Ovary (tissue), 9 donors: ENCODE measurements around the gene FAF2. TPM values are rescaled to one million over a fixed set of nuclear protein-coding genes. Genes with fewer than 3 reads are reported as not detected.
A peak's percentile ranks its signal among the peaks of the same experiment; 100 is the strongest.

Experiments used
- DNase-seq, 5 donors: peaks; one replicate each; pipeline ENCODE4 v3.0.0-alpha.2; 2019 to 2020
- H3K27ac ChIP-seq, 2 donors: fragments of 200-600 bp; one replicate each; pipeline versions ENCODE4 v1.5.1 to v1.8.0; 2019 to 2022
- H3K27me3 ChIP-seq: fragments of 200-600 bp; one replicate; pipeline ENCODE4 v1.8.0; 2022
- H3K36me3 ChIP-seq: fragments of 200-600 bp; sonication (generic); one replicate; pipeline ENCODE4 v1.5.1; 2019
- H3K4me1 ChIP-seq: one replicate; pipeline ENCODE4 v1.8.1; 2013; ENCODE audit warnings: mild to moderate bottlenecking, moderate library complexity; ENCODE audit not compliant: insufficient read depth
- H3K4me3 ChIP-seq: fragments of 200-600 bp; sonication (generic); one replicate; pipeline ENCODE4 v1.5.1; 2017
- H3K9me3 ChIP-seq, 2 donors: fragments of 200-600 bp in 1 of 2; sonication (generic) in 1 of 2; one replicate each; pipeline versions ENCODE4 v1.5.1 to v1.8.1; 2013 to 2019; ENCODE audit warnings: mild to moderate bottlenecking in 1 of 2, moderate library complexity in 1 of 2
- CTCF ChIP-seq, 3 donors: fragments of 450-650 bp in 2 of 3; fragments of 200-600 bp in 1 of 3; IDR thresholded peaks; one replicate each; pipeline versions ENCODE4 v1.5.1 to v1.8.0; 2016 to 2022; ENCODE audit warnings: antibody characterized with exemption in 3 of 3, mild to moderate bottlenecking in 1 of 3
- EP300 ChIP-seq: sonication (generic); formaldehyde crosslinking; IDR thresholded peaks from one replicate; pipeline ENCODE4 v1.6.1; 2017; ENCODE audit warnings: antibody characterized with exemption
- POLR2A ChIP-seq: fragments of 450-650 bp; IDR thresholded peaks from one replicate; pipeline ENCODE4 v1.6.1; 2017; ENCODE audit warnings: antibody characterized with exemption, mild to moderate bottlenecking, moderate library complexity
- WGBS, 3 donors: extraction: QIAGEN DNeasy Blood & Tissue Kit in 1 of 3; methylation state at CpG; one replicate each; pipeline versions ENCODE4 v1.1.5 to v1.1.7; 2013 to 2017; 5-methylcytosine and 5-hydroxymethylcytosine counted together
- intact Hi-C, 4 donors: fragments of 100-400 bp; cut with DNase I; formaldehyde crosslinking; loops; one replicate each; pipeline versions ENCODE4 v1.11.0 to v1.15.1; 2022 to 2023
- polyA plus RNA-seq, 2 donors: library from polyadenylated mRNA; stranded (reverse); fragments of 200-250 nt in 1 of 2; fragments of 350-450 nt in 1 of 2; fragmentation: Illumina TruSeq in 1 of 2; extraction: RNeasy Lipid Tissue Mini Kit (QIAGEN cat#74804) in 1 of 2; gene quantifications; one replicate each; pipeline ENCODE4 v1.2.3, GENCODE V29; 2013 to 2014
- total RNA-seq, 7 donors: library from RNA; depleted of rRNA in 2 of 7; stranded (reverse); fragments of >200 nt in 2 of 7; fragmentation: NEBNext Ultra II Directional in 3 of 7; extraction: Animal tissue kit (Norgen Biotek cat#: 25700) in 3 of 7; gene quantifications; one replicate each; pipeline versions ENCODE4 v1.1.0 to v1.2.4, GENCODE V29; 2016 to 2023
- donor health status: DM: no; HTN: no; CAD: no; lungs with moderate emphysema.
- donor health status: DM: no; HTN: no; CAD: no.
- donor health status: Bipolar disorder and iron deficiency.
- donor health status: DM: yes; HTN: yes; CAD: no.
- donor health status: DM: no; HTN: no; CAD: no.
- donor health status: DM: yes; HTN: yes; CAD: no.

FAF2 gene
- total and polyA plus RNA-seq, 9 donors: 17.2 to 46.7 (median 34.4) TPM

GRCh38 chr5:176409765-176410164, 38.4 kb upstream of the FAF2 start:
- Histone ChIP-seq H3K36me3 (no peaks in the 10 kb centered on the region), H3K27me3 (no peaks in the 10 kb centered on the region), H3K27ac (no peak overlapping the region), H3K4me3 (no peak overlapping the region), H3K4me1 (peaks cover 6% of the 10 kb centered on the region), H3K9me3 (no peaks in the 10 kb centered on the region)
- no peak for DNase-seq
- 91 to 94% (median 93%) methylated on average over 4 of the region's 4 CpGs for WGBS, 3 donors
- TF ChIP-seq POLR2A (no peak), EP300 (no peak), CTCF (IDR thresholded peaks at IDR 0.05) (no peak)
- intact Hi-C loops: loop anchor here in 2 of 4 donors (2.0 to 10.0 kb wide), 2 partner anchors 47 to 135 kb away; partner anchors contain the start of gene CDHR2 (in 1 of the 2)

- Histone ChIP-seq H3K27me3 (no peaks in the 10 kb centered on the region), H3K4me3 (no peak overlapping the region), H3K36me3 (no peaks in the 10 kb centered on the region), H3K27ac (no peak overlapping the region), H3K9me3 (no peaks in the 10 kb centered on the region), H3K4me1 (peaks cover 10% of the 10 kb centered on the region)
- TF ChIP-seq EP300 (no peak), POLR2A (no peak), CTCF (IDR thresholded peaks at IDR 0.05) (no peak)
- no peak for DNase-seq
- intact Hi-C loops: loop anchor here in 1 of 4 donors (10.0 kb wide), 1 partner anchor 134 kb away; the partner anchor contains the start of gene CDHR2
- 91 to 97% (median 96%) methylated on average over 5 of the region's 5 CpGs for WGBS, 3 donors
Observed at GRCh38 chr5:176410486-176411180, 37.6 kb upstream of the FAF2 start.

- WGBS, 3 donors: 63 to 77% (median 75%) methylated on average over 10 of the region's 10 CpGs
- no peaks in the 10 kb centered on the region for H3K9me3 ChIP-seq
- no peak overlapping the region for H3K4me3 ChIP-seq
- DNase-seq: no peak
- intact Hi-C loops: loop anchor here in 1 of 4 donors (10.0 kb wide), 1 partner anchor 132 kb away; the partner anchor contains the start of gene CDHR2
- H3K27ac ChIP-seq: no peak overlapping the region
- H3K4me1 ChIP-seq: peaks cover 11% of the 10 kb centered on the region
- no peaks in the 10 kb centered on the region for H3K27me3 ChIP-seq
- H3K36me3 ChIP-seq: no peaks in the 10 kb centered on the region
- TF ChIP-seq EP300: no peak
- TF ChIP-seq CTCF (IDR thresholded peaks at IDR 0.05): no peak
- no peak for TF ChIP-seq POLR2A
Observed at GRCh38 chr5:176412517-176413254, 35.5 kb upstream of the FAF2 start.

GRCh38 chr5:176413255-176413565, 35.0 kb upstream of the FAF2 start:
- intact Hi-C loops: loop anchor here in 1 of 4 donors (10.0 kb wide), 1 partner anchor 132 kb away; the partner anchor contains the start of gene CDHR2
- Histone ChIP-seq H3K9me3 (no peaks in the 10 kb centered on the region), H3K36me3 (no peaks in the 10 kb centered on the region), H3K4me3 (no peak overlapping the region), H3K27ac (peak overlapping the region in 1 of 2 donors; percentile 45), H3K4me1 (peaks cover 8% of the 10 kb centered on the region), H3K27me3 (no peaks in the 10 kb centered on the region)
- WGBS, 3 donors: 32 to 70% (median 68%) methylated on average over 2 of the region's 2 CpGs
- no peak for DNase-seq
- TF ChIP-seq CTCF (IDR thresholded peaks at IDR 0.05) (no peak), EP300 (no peak), POLR2A (no peak)
